B cell (primary cell): ENCODE data around the gene MAPK8. TPM values are rescaled to one million over a fixed set of nuclear protein-coding genes. Genes with fewer than 3 reads are reported as not detected.

ENCODE experiments used
- ATAC-seq: fragments of 200-7000 bp; cut with Tn5 transposase; one replicate; pipeline ENCODE4 v1.10.0; 2021; ENCODE audit warnings: low read depth, mild to moderate bottlenecking, moderate number of reproducible peaks, moderate library complexity
- CTCF ChIA-PET: fragments of 350-600 bp; sonication (Branson Sonifier 250); formaldehyde crosslinking; loops from one replicate; lab custom pipeline; 2021; ENCODE audit warnings: antibody characterized with exemption, inconsistent platforms; lab: Charles Lee
- POLR2A ChIA-PET: fragments of 350-600 bp; sonication (Branson Sonifier 250); formaldehyde crosslinking; loops from one replicate; lab custom pipeline; 2021; ENCODE audit warnings: antibody characterized with exemption; lab: Charles Lee
- DNase-seq: peaks from one replicate; pipeline ENCODE4 v3.0.0; 2013
- H2AFZ ChIP-seq: 2 replicates; pipeline ENCODE4 v1.6.1; 2012; ENCODE audit warnings: mild to moderate bottlenecking, low read depth, low read length; ENCODE audit not compliant: insufficient read depth, poor library complexity, severe bottlenecking
- H3K27ac ChIP-seq, 2 donors: 1 replicate in 1 of 2; 2 replicates in 1 of 2; pipeline ENCODE4 v1.5.1; 2012 to 2013; ENCODE audit warnings: low read length in 2 of 2, mild to moderate bottlenecking in 2 of 2, moderate library complexity in 1 of 2
- H3K27me3 ChIP-seq, 4 experiments: fragments of 200-600 bp in 1 of 4; sonication (generic) in 1 of 4; replicated peaks in 1 of 4; 1 replicate in 2 of 4; 2 replicates in 2 of 4; pipeline versions ENCODE4 v1.6.1 to v1.7.0; 2013 to 2016; ENCODE audit warnings: low read length in 3 of 4, mild to moderate bottlenecking in 2 of 4, mixed read lengths in 1 of 4, moderate library complexity in 1 of 4; ENCODE audit not compliant: insufficient read depth in 4 of 4, control insufficient read depth in 3 of 4; ENCODE audit errors: control extremely low read depth in 1 of 4
- H3K36me3 ChIP-seq, 2 experiments: replicated peaks in 1 of 2; 1 replicate in 1 of 2; 2 replicates in 1 of 2; pipeline versions ENCODE4 v1.6.1 to v1.7.1; 2013; ENCODE audit warnings: low read length in 1 of 2; ENCODE audit not compliant: insufficient read depth in 2 of 2, control insufficient read depth in 1 of 2; ENCODE audit errors: control extremely low read depth in 1 of 2, extremely low read depth in 1 of 2
- H3K4me1 ChIP-seq, 2 donors: fragments of 200-600 bp in 1 of 2; sonication (generic) in 1 of 2; 1 replicate in 1 of 2; 2 replicates in 1 of 2; pipeline versions ENCODE4 v1.5.1 to v1.6.1; 2013 to 2017; ENCODE audit warnings: low read length in 2 of 2; ENCODE audit not compliant: control insufficient read depth in 2 of 2, insufficient read depth in 2 of 2
- H3K4me2 ChIP-seq: replicated peaks from 2 replicates; pipeline ENCODE3; 2012; ENCODE audit warnings: mild to moderate bottlenecking, low read depth, low read length; ENCODE audit not compliant: poor library complexity, severe bottlenecking
- H3K4me3 ChIP-seq, 5 experiments: fragments of 200-600 bp in 1 of 5; sonication (generic) in 1 of 5; 1 replicate in 3 of 5; 2 replicates in 2 of 5; pipeline versions ENCODE4 v1.5.1 to v1.7.0; 2011 to 2016; ENCODE audit warnings: low read length in 4 of 5, mild to moderate bottlenecking in 4 of 5, low read depth in 2 of 5, control low read depth in 1 of 5, moderate library complexity in 1 of 5; ENCODE audit not compliant: insufficient read depth in 1 of 5; ENCODE audit errors: control extremely low read depth in 1 of 5, extremely low read depth in 1 of 5
- H3K79me2 ChIP-seq: fragments of 200-600 bp; sonication (generic); one replicate; pipeline ENCODE4 v1.6.0; 2016; ENCODE audit warnings: low read length; ENCODE audit not compliant: control insufficient read depth, insufficient read depth
- H3K9ac ChIP-seq: fragments of 200-600 bp; sonication (generic); 2 replicates; pipeline ENCODE4 v1.6.1; 2017; ENCODE audit warnings: mild to moderate bottlenecking, low read length, moderate library complexity
- H3K9me3 ChIP-seq, 3 donors: one replicate each; pipeline versions ENCODE4 v1.6.1 to v1.7.1; 2013; ENCODE audit warnings: low read length in 2 of 3; ENCODE audit not compliant: control insufficient read depth in 2 of 3, insufficient read depth in 1 of 3; ENCODE audit errors: control extremely low read depth in 1 of 3
- H4K20me1 ChIP-seq: 2 replicates; pipeline ENCODE4 v1.6.0; 2012; ENCODE audit warnings: mild to moderate bottlenecking, low read length; ENCODE audit not compliant: insufficient read depth, control insufficient read depth, poor library complexity, severe bottlenecking
- H3K27ac Mint-ChIP-seq: one replicate; pipeline ENCODE4 v1.8.0; 2021; ENCODE audit warnings: mixed read lengths
- H3K27me3 Mint-ChIP-seq: one replicate; pipeline ENCODE4 v1.8.0; 2021; ENCODE audit warnings: mixed read lengths
- H3K4me1 Mint-ChIP-seq: one replicate; pipeline ENCODE4 v1.8.0; 2021; ENCODE audit warnings: mixed read lengths
- H3K4me3 Mint-ChIP-seq: one replicate; pipeline ENCODE4 v1.8.0; 2021; ENCODE audit warnings: mixed read lengths
- H3K9me3 Mint-ChIP-seq: one replicate; pipeline ENCODE4 v1.8.0; 2022; ENCODE audit warnings: mixed read lengths; ENCODE audit not compliant: insufficient read depth
- EZH2 ChIP-seq: IDR thresholded peaks from 2 replicates; pipeline ENCODE4 v1.6.1; 2012; ENCODE audit warnings: borderline replicate concordance, low read depth, mild to moderate bottlenecking, moderate library complexity, low read length; ENCODE audit not compliant: insufficient read depth, poor library complexity, severe bottlenecking
- WGBS: methylation state at CpG from one replicate; pipeline ENCODE4 v1.1.5; 2013; ENCODE audit warnings: missing lambda C conversion rate; ENCODE audit not compliant: insufficient coverage; 5-methylcytosine and 5-hydroxymethylcytosine counted together
- intact Hi-C: fragments of 100-400 bp; cut with micrococcal nuclease; formaldehyde crosslinking; loops from one replicate; pipeline ENCODE4 v1.10.0; 2022
- polyA plus RNA-seq: library from polyadenylated mRNA; depleted of rRNA; stranded (reverse); fragments of >200 nt; gene quantifications from 2 replicates; pipeline ENCODE4 v1.2.3, GENCODE V29; 2012
- total RNA-seq, 2 donors: library from RNA; stranded (reverse); fragments of 120-200 nt in 1 of 2; gene quantifications; 1 replicate in 1 of 2; 2 replicates in 1 of 2; pipeline versions ENCODE4 v1.2.3 to v1.2.4, GENCODE V29; 2013 to 2022
- TF ChIP-seq, protein P1 (sequence below): fragments of 200-600 bp; IDR thresholded peaks from one replicate; pipeline ENCODE4 v1.8.0; 2022; ENCODE audit warnings: antibody characterized with exemption, mild to moderate bottlenecking

The MAPK8 gene
- total and polyA plus RNA-seq, 2 donors (not counting 1 experiment from before 2014, with no cell fraction given) = 13.7 to 40.0 TPM

GRCh38 chr10:48455392-48456151, 149.1 kb downstream of the MAPK8 start:
- no peak overlapping the region for H3K4me3 Mint-ChIP-seq
- ATAC-seq = no peak
- H3K27me3 Mint-ChIP-seq = no peaks in the 10 kb centered on the region
- Histone ChIP-seq H3K27ac (no peak overlapping the region), H3K9me3 (peaks cover 0 to 4% (median 0%) of the 10 kb centered on the region in 3 donors), H3K79me2 (no peaks in the 10 kb centered on the region), H2AFZ (no peak overlapping the region), H3K9ac (no peak overlapping the region), H3K4me1 (peaks cover 13 to 17% of the 10 kb centered on the region in 2 donors), H4K20me1 (no peaks in the 10 kb centered on the region), H3K4me3 (no peak overlapping the region), H3K36me3 (no peaks in the 10 kb centered on the region), H3K27me3 (peaks cover 0 to 3% (median 0%) of the 10 kb centered on the region in 4 experiments), H3K4me2 (peak overlapping the region; percentile 57)
- H3K27ac Mint-ChIP-seq = no peak overlapping the region
- CTCF ChIA-PET = no interaction called here
- POLR2A ChIA-PET = no interaction called here
- H3K4me1 Mint-ChIP-seq = peaks cover 9% of the 10 kb centered on the region
- WGBS = 95% methylated on average over 14 of the region's 15 CpGs
- TF ChIP-seq EZH2 = no peak
- TF ChIP-seq, protein P1, sequence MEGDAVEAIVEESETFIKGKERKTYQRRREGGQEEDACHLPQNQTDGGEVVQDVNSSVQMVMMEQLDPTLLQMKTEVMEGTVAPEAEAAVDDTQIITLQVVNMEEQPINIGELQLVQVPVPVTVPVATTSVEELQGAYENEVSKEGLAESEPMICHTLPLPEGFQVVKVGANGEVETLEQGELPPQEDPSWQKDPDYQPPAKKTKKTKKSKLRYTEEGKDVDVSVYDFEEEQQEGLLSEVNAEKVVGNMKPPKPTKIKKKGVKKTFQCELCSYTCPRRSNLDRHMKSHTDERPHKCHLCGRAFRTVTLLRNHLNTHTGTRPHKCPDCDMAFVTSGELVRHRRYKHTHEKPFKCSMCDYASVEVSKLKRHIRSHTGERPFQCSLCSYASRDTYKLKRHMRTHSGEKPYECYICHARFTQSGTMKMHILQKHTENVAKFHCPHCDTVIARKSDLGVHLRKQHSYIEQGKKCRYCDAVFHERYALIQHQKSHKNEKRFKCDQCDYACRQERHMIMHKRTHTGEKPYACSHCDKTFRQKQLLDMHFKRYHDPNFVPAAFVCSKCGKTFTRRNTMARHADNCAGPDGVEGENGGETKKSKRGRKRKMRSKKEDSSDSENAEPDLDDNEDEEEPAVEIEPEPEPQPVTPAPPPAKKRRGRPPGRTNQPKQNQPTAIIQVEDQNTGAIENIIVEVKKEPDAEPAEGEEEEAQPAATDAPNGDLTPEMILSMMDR = no peak
- intact Hi-C loops = no loop called here
- H3K9me3 Mint-ChIP-seq = no peaks in the 10 kb centered on the region
- DNase-seq = no peak

DNA sequence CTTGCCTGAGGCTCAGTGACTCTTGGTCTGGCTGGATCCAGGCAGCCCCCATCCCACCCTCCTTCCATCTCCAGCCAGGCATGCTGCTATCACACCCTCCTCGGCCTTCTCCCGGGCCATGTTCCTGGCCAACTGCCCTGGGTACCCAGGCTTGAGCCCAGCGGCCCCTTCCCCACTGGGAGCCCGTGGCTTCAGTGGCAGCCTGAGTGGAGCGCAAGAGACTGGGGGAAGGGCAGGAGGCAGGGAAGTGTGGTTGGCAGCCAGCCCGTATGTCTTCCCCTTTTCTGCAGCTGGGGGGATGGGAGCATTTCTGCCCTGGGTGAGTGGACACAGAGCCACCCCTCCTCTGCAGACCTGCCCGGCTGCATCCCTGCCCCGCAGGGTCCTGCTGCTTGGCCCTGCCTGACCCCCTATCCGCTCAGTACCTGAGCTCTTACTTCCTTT, 149.9 kb downstream of the MAPK8 start:
- Histone ChIP-seq H3K79me2 (no peaks in the 10 kb centered on the region), H3K27ac (no peak overlapping the region), H3K9me3 (peaks cover 0 to 4% (median 0%) of the 10 kb centered on the region in 3 donors), H3K9ac (no peak overlapping the region), H3K4me3 (no peak overlapping the region), H3K36me3 (no peaks in the 10 kb centered on the region), H2AFZ (no peak overlapping the region), H3K27me3 (peaks cover 0 to 3% (median 0%) of the 10 kb centered on the region in 4 experiments), H3K4me1 (peaks cover 13 to 17% of the 10 kb centered on the region in 2 donors), H4K20me1 (no peaks in the 10 kb centered on the region), H3K4me2 (peak overlapping the region; percentile 57)
- Mint-ChIP-seq H3K27ac (no peak overlapping the region), H3K27me3 (no peaks in the 10 kb centered on the region), H3K4me3 (no peak overlapping the region), H3K9me3 (no peaks in the 10 kb centered on the region), H3K4me1 (peaks cover 9% of the 10 kb centered on the region)
- DNase-seq (peak; percentile 44), ATAC-seq (peak; percentile 28)
- intact Hi-C loops = no loop called here
- 0% methylated on average over 9 of the region's 9 CpGs for WGBS
- TF ChIP-seq, protein P1 = no peak
- no peak for TF ChIP-seq EZH2
- POLR2A ChIA-PET = no interaction called here
- CTCF ChIA-PET = no interaction called here
